H1 (cell line): ENCODE results near the gene MYL5. TPM values are rescaled to one million over a fixed set of nuclear protein-coding genes. Genes with fewer than 3 reads are reported as not detected.

Source experiments
- CHD1 ChIP-seq: IDR thresholded peaks from 2 replicates; pipeline ENCODE4 v1.6.1; 2012; ENCODE audit warnings: low read depth, low read length, improper control_type of control experiment
- CTCF ChIP-seq, 3 experiments: IDR thresholded peaks; 1 replicate in 2 of 3; 2 replicates in 1 of 3; pipeline versions ENCODE4 v1.5.1 to v1.6.1; 2011; ENCODE audit warnings: low read length in 3 of 3, mild to moderate bottlenecking in 3 of 3, inconsistent platforms in 2 of 3, low read depth in 1 of 3, moderate library complexity in 1 of 3; ENCODE audit not compliant: insufficient read depth in 1 of 3; ENCODE audit errors: control extremely low read depth in 1 of 3
- EGR1 ChIP-seq: IDR thresholded peaks from 2 replicates; pipeline ENCODE4 v1.6.1; 2011; ENCODE audit warnings: low read depth, low read length, borderline replicate concordance
- KDM4A ChIP-seq: IDR thresholded peaks from one replicate; pipeline ENCODE4 v1.7.1; 2012; ENCODE audit warnings: low read depth, mild to moderate bottlenecking, moderate library complexity, low read length, inconsistent platforms; ENCODE audit not compliant: severe bottlenecking
- MAFK ChIP-seq: IDR thresholded peaks from 2 replicates; pipeline ENCODE4 v1.6.1; 2012; ENCODE audit warnings: low read depth, mild to moderate bottlenecking, improper control_type of control experiment, low read length
- USF2 ChIP-seq: IDR thresholded peaks from 2 replicates; pipeline ENCODE4 v1.6.1; 2011; ENCODE audit warnings: low read length, improper control_type of control experiment
- ZNF274 ChIP-seq: IDR thresholded peaks from 2 replicates; pipeline ENCODE4 v1.7.0; 2012; ENCODE audit warnings: low read length, borderline replicate concordance; ENCODE audit errors: extremely low read depth
- polyA plus RNA-seq, 7 experiments: library from polyadenylated mRNA; depleted of rRNA in 3 of 7; stranded (reverse) in 5 of 7; unstranded in 2 of 7; fragments of >200 nt in 5 of 7; fragments of 200-250 nt in 2 of 7; gene quantifications; 1 replicate in 5 of 7; 2 replicates in 1 of 7; 4 replicates in 1 of 7; pipeline versions ENCODE4 v1.2.1 to v1.2.3, GENCODE V29; 2011 to 2013; ENCODE audit warnings: missing spikeins in 2 of 7, mixed read lengths in 2 of 7
- total RNA-seq: library from RNA; stranded (reverse); fragmentation: NEBNext Ultra II Directional; extraction: Animal tissue kit (Norgen Biotek cat#: 25700); gene quantifications from 2 replicates; pipeline ENCODE4 v1.2.1, GENCODE V29; 2021

MYL5 gene
- total and polyA plus RNA-seq, 2 of the 8 experiments (the other 6 are each of a cell fraction or from before 2014, with no cell fraction given), result 5.7 to 6.8 TPM

- TF ChIP-seq USF2, result no peak
- TF ChIP-seq CHD1, result no peak
- no peak for TF ChIP-seq EGR1
- no peak for TF ChIP-seq MAFK
- no peak for TF ChIP-seq CTCF (IDR thresholded peaks at IDR 0.05; ENCODE audit: control extremely low read depth in 1 of 3, insufficient read depth in 1 of 3, low read depth in 1 of 3, low read length in 3 of 3)
- no peak for TF ChIP-seq ZNF274
- no peak for TF ChIP-seq KDM4A
These were observed 15.4 kb upstream of the MYL5 start (continued) for GRCh38 chr4:658681-659667.
